AG04450 (cell line): ENCODE measurements around the gene PRTG. TPM values are rescaled to one million over a fixed set of nuclear protein-coding genes. Genes with fewer than 3 reads are reported as not detected.
A peak's percentile ranks its signal among the peaks of the same experiment; 100 is the strongest.

Experiments
- CTCF ChIA-PET: fragments of 300-600, 350-600 bp; formaldehyde crosslinking; extraction: SDS; loops from one replicate; lab custom pipeline; 2022; ENCODE audit warnings: antibody characterized with exemption, inconsistent platforms; lab: Charles Lee
- POLR2A ChIA-PET: fragments of 350-600 bp; formaldehyde crosslinking; extraction: SDS; loops from one replicate; lab custom pipeline; 2021; ENCODE audit warnings: antibody characterized with exemption, inconsistent platforms; lab: Yijun Ruan, JAX
- DNase-seq: peaks from one replicate; pipeline ENCODE4 v3.0.0-alpha.2; 2011; ENCODE audit warnings: low read depth, low spot score
- H3K27ac ChIP-seq: one replicate; pipeline ENCODE4 v1.5.1; 2012; ENCODE audit warnings: low read depth, low read length, control low read depth
- H3K27me3 ChIP-seq: one replicate; pipeline ENCODE4 v1.6.0; 2012; ENCODE audit warnings: low read length; ENCODE audit not compliant: control insufficient read depth, insufficient read depth
- H3K4me3 ChIP-seq: 2 replicates; pipeline ENCODE4 v1.5.1; 2011; ENCODE audit warnings: mild to moderate bottlenecking, low read depth, low read length, control low read depth
- H3K9me3 ChIP-seq: 2 replicates; pipeline ENCODE4 v1.5.1; 2012; ENCODE audit warnings: low read length; ENCODE audit not compliant: control insufficient read depth, insufficient read depth
- polyA plus RNA-seq: library from polyadenylated mRNA; depleted of rRNA; stranded (reverse); fragments of >200 nt; gene quantifications from 2 replicates; pipeline ENCODE4 v1.2.3, GENCODE V29; 2011
- TF ChIP-seq, protein P1 (sequence below): IDR thresholded peaks from 2 replicates; pipeline ENCODE4 v1.5.1; 2011; ENCODE audit warnings: low read depth, low read length, control low read depth, inconsistent platforms

Gene PRTG
- polyA plus RNA-seq, 1 experiment = 1.2 TPM

DNA sequence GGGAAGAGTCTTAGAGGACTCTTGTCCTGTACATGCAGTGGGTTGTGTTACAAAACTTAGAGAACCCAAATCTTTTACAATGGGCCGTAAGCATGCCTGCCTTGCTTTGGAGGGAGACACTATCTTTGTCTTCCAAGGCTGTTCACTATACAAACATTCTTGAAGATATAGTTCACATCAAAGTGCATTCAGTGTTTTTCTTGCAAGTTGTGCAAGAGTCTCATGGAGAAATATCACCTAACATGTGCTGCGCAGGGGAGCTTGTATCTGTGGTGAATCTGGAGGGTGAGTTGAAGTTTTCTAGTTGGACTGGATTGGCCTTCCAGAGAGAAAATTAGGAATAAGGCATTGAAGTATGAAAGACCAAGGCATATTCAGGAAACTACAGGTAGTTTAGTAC is 7.8 kb upstream of the PRTG start:
- no peak overlapping the region for H3K4me3 ChIP-seq
- ChIA-PET CTCF (no interaction called here), POLR2A (interaction anchor here (0.6 kb wide), 1 partner anchor 242 kb away, joined by 3 read pairs; no protein-coding TSS in a partner anchor)
- no peaks in the 10 kb centered on the region for H3K9me3 ChIP-seq
- no peak overlapping the region for H3K27ac ChIP-seq
- TF ChIP-seq, protein P1, sequence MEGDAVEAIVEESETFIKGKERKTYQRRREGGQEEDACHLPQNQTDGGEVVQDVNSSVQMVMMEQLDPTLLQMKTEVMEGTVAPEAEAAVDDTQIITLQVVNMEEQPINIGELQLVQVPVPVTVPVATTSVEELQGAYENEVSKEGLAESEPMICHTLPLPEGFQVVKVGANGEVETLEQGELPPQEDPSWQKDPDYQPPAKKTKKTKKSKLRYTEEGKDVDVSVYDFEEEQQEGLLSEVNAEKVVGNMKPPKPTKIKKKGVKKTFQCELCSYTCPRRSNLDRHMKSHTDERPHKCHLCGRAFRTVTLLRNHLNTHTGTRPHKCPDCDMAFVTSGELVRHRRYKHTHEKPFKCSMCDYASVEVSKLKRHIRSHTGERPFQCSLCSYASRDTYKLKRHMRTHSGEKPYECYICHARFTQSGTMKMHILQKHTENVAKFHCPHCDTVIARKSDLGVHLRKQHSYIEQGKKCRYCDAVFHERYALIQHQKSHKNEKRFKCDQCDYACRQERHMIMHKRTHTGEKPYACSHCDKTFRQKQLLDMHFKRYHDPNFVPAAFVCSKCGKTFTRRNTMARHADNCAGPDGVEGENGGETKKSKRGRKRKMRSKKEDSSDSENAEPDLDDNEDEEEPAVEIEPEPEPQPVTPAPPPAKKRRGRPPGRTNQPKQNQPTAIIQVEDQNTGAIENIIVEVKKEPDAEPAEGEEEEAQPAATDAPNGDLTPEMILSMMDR = no peak
- peaks cover 2% of the 10 kb centered on the region for H3K27me3 ChIP-seq
- DNase-seq = no peak

DNA sequence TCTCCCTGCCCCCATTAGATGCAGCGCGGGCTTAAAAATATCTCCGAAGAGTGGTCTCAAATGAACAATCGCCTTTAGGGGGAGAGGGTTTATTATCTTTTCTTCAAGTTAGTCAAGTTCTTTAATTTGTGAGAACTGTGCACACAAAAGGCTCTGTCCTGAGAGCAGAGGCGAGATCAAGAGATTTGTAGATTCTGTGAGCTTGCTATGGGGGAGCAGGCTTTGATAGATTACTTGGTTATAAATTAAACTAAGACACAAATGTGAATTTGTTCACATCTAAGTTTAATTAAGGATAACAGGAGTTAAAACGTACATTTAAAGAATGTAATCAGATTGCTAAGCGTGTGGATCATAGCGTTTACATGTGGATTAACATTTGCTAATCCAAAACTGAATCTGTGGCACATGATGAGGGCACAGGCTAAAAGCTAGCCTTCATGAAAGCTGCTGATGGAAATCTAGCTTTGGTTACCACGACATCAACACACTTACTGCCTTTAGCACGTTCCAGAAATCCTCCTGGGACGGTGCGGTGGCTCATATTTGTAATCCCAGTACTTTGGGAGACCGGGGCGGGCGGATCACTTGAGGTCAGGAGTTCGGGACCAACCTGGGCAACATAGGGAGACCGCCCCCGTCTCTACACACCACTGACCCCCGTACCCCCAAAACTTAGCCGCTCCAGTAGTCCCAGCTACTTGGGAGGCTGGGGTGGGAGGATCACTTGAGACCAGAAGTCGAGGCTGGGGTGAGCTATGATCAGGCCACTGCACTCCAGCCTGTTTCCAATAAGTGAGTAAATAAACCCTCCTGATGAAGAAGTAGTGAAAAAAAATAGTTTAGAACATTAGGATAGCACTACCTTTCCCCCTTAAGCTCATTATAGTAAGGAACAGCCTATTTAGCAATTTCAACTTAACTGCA is 1.0 kb upstream of the PRTG start:
- POLR2A ChIA-PET = no interaction called here
- CTCF ChIA-PET = interaction anchor here (0.9 to 1.3 kb wide), 2 partner anchors 31 to 174 kb away, joined by 3 to 4 read pairs; no protein-coding TSS in a partner anchor
- TF ChIP-seq, protein P1 = no peak
- no peak for DNase-seq
- Histone ChIP-seq H3K4me3 (peak overlapping the region; percentile 64), H3K9me3 (no peaks in the 10 kb centered on the region; the same call in 1 of the 2 replicates), H3K27me3 (peaks cover 7% of the 10 kb centered on the region), H3K27ac (no peak overlapping the region)

DNA sequence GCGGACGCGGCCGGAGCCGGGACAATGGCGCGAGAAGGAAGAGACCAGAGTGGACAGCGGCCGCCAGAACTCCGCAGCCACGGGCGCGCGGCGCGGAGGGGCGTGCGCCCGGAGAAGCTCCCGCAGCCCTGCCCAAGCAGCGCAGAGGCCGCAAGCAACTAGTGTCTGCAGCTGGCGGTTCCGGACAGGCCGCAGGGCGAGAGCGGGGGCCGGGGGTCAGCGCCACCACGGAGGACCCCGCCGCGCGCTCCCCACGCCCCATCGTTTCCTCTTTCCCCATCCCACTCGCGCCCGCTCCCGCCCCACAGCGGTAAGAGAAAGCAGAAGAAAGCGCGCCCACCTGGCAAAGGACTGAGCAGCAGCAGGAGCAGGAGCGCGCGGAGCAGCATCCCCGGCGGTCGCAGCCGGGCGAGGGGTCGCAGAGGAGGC is 440 bp downstream of the PRTG start:
- peaks cover 7% of the 10 kb centered on the region for H3K27me3 ChIP-seq
- POLR2A ChIA-PET = interaction anchor here (0.6 to 0.7 kb wide), 2 partner anchors 32 to 41 kb away, joined by 4 to 5 read pairs; no protein-coding TSS in a partner anchor
- no peaks in the 10 kb centered on the region; the same call in 1 of the 2 replicates for H3K9me3 ChIP-seq
- no peak overlapping the region for H3K27ac ChIP-seq
- TF ChIP-seq, protein P1 = no peak
- peak overlapping the region; percentile 64 for H3K4me3 ChIP-seq
- DNase-seq = no peak
- CTCF ChIA-PET = interaction anchor here (0.6 kb wide), 1 partner anchor 50 kb away, joined by 3 read pairs; no protein-coding TSS in a partner anchor

DNA sequence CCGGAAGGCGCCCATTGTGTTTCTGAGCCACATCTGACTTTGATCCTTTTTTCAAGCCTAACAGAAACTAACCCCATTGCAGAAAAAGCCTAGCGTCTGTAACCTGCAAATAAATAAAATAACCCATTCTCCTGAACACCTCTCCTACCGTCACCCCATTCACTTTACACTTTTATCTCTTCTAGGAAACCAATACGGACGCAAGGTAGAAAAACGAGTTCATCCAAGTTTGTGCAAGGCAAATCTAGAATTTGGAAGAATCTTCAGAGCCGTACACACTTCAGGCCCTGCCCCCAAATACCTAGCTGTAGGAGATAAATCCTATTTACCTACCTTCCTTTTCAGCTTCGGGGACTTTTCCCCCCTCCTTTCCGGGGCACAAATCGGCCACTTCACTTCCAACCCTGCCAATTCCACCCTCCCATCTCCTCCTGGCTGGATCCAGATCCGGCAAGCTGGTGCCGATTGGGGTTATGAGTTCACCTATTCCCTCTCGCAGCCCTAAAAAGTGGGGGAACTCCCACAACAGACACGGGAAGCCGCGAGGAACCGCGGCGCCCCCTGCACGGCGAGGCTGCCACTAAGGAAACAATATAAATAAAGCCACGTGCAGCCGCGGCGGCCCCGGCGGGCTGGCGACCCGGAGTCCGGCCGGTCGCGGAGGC is 987 bp downstream of the PRTG start:
- Histone ChIP-seq H3K27me3 (peaks cover 7% of the 10 kb centered on the region), H3K27ac (no peak overlapping the region), H3K9me3 (no peaks in the 10 kb centered on the region; the same call in 1 of the 2 replicates), H3K4me3 (peak overlapping the region; percentile 64)
- ChIA-PET CTCF (interaction anchor here (0.6 kb wide), 1 partner anchor 50 kb away, joined by 3 read pairs; no protein-coding TSS in a partner anchor), POLR2A (interaction anchor here (0.6 to 0.7 kb wide), 2 partner anchors 31 to 42 kb away, joined by 4 to 5 read pairs; no protein-coding TSS in a partner anchor)
- no peak for DNase-seq
- TF ChIP-seq, protein P1 = no peak
